GM12878 (cell line): Measurements from ENCODE around the gene CAPN1. TPM values are rescaled to one million over a fixed set of nuclear protein-coding genes. Genes with fewer than 3 reads are reported as not detected.

Experiments
- BCL11A ChIP-seq: IDR thresholded peaks from 2 replicates; pipeline ENCODE4 v1.6.1; 2011; ENCODE audit warnings: low read depth, low read length
- BRCA1 ChIP-seq: IDR thresholded peaks from 2 replicates; pipeline ENCODE4 v1.6.1; 2011; ENCODE audit warnings: low read depth, low read length, improper control_type of control experiment
- CBX3 ChIP-seq: fragments of 200-600 bp; sonication (generic); IDR thresholded peaks from 2 replicates; pipeline ENCODE4 v1.6.1; 2016; ENCODE audit warnings: low read depth, borderline replicate concordance
- CREM ChIP-seq: IDR thresholded peaks from 2 replicates; pipeline ENCODE4 v1.6.1; 2014; ENCODE audit warnings: antibody characterized with exemption, low read depth
- EGR1 ChIP-seq, 2 experiments: IDR thresholded peaks; 1 replicate in 1 of 2; 2 replicates in 1 of 2; pipeline ENCODE4 v1.6.1; 2011 to 2012; ENCODE audit warnings: low read depth in 2 of 2, low read length in 2 of 2, borderline replicate concordance in 1 of 2, mild to moderate bottlenecking in 1 of 2, moderate library complexity in 1 of 2
- HDAC2 ChIP-seq: fragments of 200-600 bp; sonication (generic); IDR thresholded peaks from 2 replicates; pipeline ENCODE4 v1.6.1; 2017
- MTA2 ChIP-seq: fragments of 450-650 bp; IDR thresholded peaks from 2 replicates; pipeline ENCODE4 v1.6.1; 2016; ENCODE audit warnings: low read depth, mild to moderate bottlenecking, moderate library complexity
- MYC ChIP-seq: IDR thresholded peaks from 2 replicates; pipeline ENCODE4 v1.6.1; 2011; ENCODE audit warnings: mild to moderate bottlenecking, low read length, moderate library complexity, inconsistent platforms; ENCODE audit not compliant: insufficient read depth, insufficient replicate concordance, insufficient read length, severe bottlenecking
- NFIC ChIP-seq: IDR thresholded peaks from 2 replicates; pipeline ENCODE4 v1.6.1; 2012; ENCODE audit warnings: low read depth, mild to moderate bottlenecking, inconsistent platforms, low read length, moderate library complexity
- NRF1 ChIP-seq: conservative IDR thresholded peaks from 2 replicates; pipeline ENCODE4 v1.6.1; 2011; ENCODE audit warnings: mild to moderate bottlenecking, low read depth, low read length, improper control_type of control experiment
- PAX8 ChIP-seq: fragments of 450-650 bp; IDR thresholded peaks from 2 replicates; pipeline ENCODE4 v1.6.1; 2017; ENCODE audit warnings: mild to moderate bottlenecking, moderate library complexity
- SMC3 ChIP-seq: IDR thresholded peaks from 2 replicates; pipeline ENCODE4 v1.6.1; 2011; ENCODE audit warnings: low read length, improper control_type of control experiment, borderline replicate concordance
- STAT1 ChIP-seq: fragments of 450-650 bp; conservative IDR thresholded peaks from 2 replicates; pipeline ENCODE4 v1.6.1; 2014; ENCODE audit warnings: antibody characterized with exemption, mild to moderate bottlenecking
- TAF1 ChIP-seq: IDR thresholded peaks from 2 replicates; pipeline ENCODE4 v1.6.1; 2011; ENCODE audit warnings: mild to moderate bottlenecking, low read depth, low read length, borderline replicate concordance
- ZNF217 ChIP-seq: fragments of 450-650 bp; IDR thresholded peaks from 2 replicates; pipeline ENCODE4 v1.6.1; 2017; ENCODE audit warnings: antibody characterized with exemption, mild to moderate bottlenecking
- ZNF274 ChIP-seq: IDR thresholded peaks from one replicate; pipeline ENCODE4 v1.8.0; 2011; ENCODE audit not compliant: insufficient read length, insufficient read depth
- polyA plus RNA-seq, 11 experiments: library from polyadenylated mRNA; depleted of rRNA in 4 of 11; unstranded in 6 of 11; stranded (reverse) in 5 of 11; fragments of >200 nt; fragmentation: Nextera tagmentation in 4 of 11; fragmentation: Illumina TruSeq in 1 of 11; extraction: Ambion mirVana in 4 of 11; extraction: Trizol in 1 of 11; gene quantifications; 1 replicate in 1 of 11; 2 replicates in 10 of 11; pipeline versions ENCODE4 v1.2.1 to v1.2.3, GENCODE V29; 2011 to 2016; ENCODE audit warnings: inconsistent platforms in 2 of 11, missing spikeins in 2 of 11, low read depth in 1 of 11
- total RNA-seq, 4 experiments: library from RNA; depleted of rRNA in 3 of 4; stranded (reverse); fragments of >200 nt in 3 of 4; fragmentation: Illumina TruSeq in 1 of 4; extraction: Trizol in 1 of 4; gene quantifications; 2 replicates each; pipeline versions ENCODE4 v1.2.1 to v1.2.3, GENCODE V29; 2013 to 2021
- TF ChIP-seq, protein P1 (sequence below): fragments of 450-650 bp; IDR thresholded peaks from 2 replicates; pipeline ENCODE4 v1.6.1; 2016; ENCODE audit warnings: mild to moderate bottlenecking, moderate library complexity, borderline replicate concordance
- TF ChIP-seq, protein P2 (sequence below): IDR thresholded peaks from 2 replicates; pipeline ENCODE4 v1.6.1; 2011; ENCODE audit warnings: borderline replicate concordance, low read depth, mild to moderate bottlenecking, moderate library complexity, mixed read lengths, low read length; ENCODE audit not compliant: insufficient read depth; ENCODE audit errors: extremely low read length
- TF ChIP-seq, protein P3 (sequence below): fragments of 450-650 bp; IDR thresholded peaks from 2 replicates; pipeline ENCODE4 v1.6.1; 2018; ENCODE audit warnings: borderline replicate concordance, mild to moderate bottlenecking; ENCODE audit not compliant: partially characterized antibody
- TF ChIP-seq, protein P4 (sequence below), 3 experiments: IDR thresholded peaks in 2 of 3; conservative IDR thresholded peaks in 1 of 3; 2 replicates each; pipeline ENCODE4 v1.5.1; 2011; ENCODE audit warnings: low read depth in 3 of 3, low read length in 3 of 3, mild to moderate bottlenecking in 3 of 3, control low read depth in 2 of 3, moderate library complexity in 2 of 3, inconsistent platforms in 1 of 3, mixed read lengths in 1 of 3; ENCODE audit not compliant: control insufficient read depth in 2 of 3, insufficient read depth in 1 of 3; ENCODE audit errors: extremely low read depth in 1 of 3

Gene CAPN1
- total and polyA plus RNA-seq, 10 of the 15 experiments (the other 5 are each of a cell fraction or from before 2014, with no cell fraction given) = 2.2 to 167 (median 77.3) TPM

DNA sequence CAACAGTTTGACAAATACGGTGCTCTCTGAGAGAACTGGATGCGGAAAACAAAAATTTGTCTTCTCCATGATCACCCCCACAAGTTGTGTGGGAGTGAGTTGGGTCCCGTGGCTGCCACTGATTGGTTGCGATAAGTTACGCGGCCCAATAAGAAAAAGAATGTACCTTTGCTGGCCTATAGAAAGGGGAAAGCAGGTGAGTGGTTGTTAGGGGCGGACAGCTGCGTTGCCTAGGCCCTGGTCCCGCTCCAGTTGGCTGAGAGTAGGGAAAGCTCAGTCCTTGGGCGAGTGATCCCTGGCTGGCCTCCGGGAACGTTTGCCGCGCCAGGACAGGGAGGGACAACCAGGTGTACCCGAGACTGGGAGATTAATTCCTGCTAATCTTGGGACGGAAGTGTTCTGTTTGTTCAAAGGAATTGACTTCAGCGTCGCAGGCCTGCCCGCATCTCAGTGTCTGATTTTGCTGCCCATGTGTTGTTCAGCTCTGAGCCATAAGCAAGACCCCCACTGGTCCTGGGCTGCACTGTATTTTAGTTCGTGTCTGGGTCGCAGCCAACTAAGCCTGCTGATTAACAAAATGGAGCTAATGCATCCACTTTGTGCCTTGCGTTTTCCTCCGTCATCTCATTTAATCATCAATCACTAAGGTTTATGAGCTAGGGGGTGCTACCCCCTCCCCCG, 46.6 kb upstream of the CAPN1 start (continued):
- TF ChIP-seq, protein P1, sequence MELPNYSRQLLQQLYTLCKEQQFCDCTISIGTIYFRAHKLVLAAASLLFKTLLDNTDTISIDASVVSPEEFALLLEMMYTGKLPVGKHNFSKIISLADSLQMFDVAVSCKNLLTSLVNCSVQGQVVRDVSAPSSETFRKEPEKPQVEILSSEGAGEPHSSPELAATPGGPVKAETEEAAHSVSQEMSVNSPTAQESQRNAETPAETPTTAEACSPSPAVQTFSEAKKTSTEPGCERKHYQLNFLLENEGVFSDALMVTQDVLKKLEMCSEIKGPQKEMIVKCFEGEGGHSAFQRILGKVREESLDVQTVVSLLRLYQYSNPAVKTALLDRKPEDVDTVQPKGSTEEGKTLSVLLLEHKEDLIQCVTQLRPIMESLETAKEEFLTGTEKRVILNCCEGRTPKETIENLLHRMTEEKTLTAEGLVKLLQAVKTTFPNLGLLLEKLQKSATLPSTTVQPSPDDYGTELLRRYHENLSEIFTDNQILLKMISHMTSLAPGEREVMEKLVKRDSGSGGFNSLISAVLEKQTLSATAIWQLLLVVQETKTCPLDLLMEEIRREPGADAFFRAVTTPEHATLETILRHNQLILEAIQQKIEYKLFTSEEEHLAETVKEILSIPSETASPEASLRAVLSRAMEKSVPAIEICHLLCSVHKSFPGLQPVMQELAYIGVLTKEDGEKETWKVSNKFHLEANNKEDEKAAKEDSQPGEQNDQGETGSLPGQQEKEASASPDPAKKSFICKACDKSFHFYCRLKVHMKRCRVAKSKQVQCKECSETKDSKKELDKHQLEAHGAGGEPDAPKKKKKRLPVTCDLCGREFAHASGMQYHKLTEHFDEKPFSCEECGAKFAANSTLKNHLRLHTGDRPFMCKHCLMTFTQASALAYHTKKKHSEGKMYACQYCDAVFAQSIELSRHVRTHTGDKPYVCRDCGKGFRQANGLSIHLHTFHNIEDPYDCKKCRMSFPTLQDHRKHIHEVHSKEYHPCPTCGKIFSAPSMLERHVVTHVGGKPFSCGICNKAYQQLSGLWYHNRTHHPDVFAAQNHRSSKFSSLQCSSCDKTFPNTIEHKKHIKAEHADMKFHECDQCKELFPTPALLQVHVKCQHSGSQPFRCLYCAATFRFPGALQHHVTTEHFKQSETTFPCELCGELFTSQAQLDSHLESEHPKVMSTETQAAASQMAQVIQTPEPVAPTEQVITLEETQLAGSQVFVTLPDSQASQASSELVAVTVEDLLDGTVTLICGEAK = no peak
- TF ChIP-seq TAF1 (no peak; the same call in 1 of the 2 replicates), NFIC (no peak), HDAC2 (no peak), ZNF217 (no peak), BRCA1 (no peak), CBX3 (no peak), STAT1 (no peak), BCL11A (no peak), SMC3 (0 out of 2 replicates have a peak, but pooled peaks have one; percentile 12), EGR1 (IDR thresholded peaks at IDR 0.05; ENCODE audit: borderline replicate concordance in 1 of 2, low read depth in 2 of 2, low read length in 2 of 2) (no peak), PAX8 (no peak), ZNF274 (no peak), CREM (peak; percentile 6; the same call in 1 of the 2 replicates), MTA2 (no peak), NRF1 (peak; percentile 19; the same call in 1 of the 2 replicates), MYC (no peak)
- TF ChIP-seq, protein P2, sequence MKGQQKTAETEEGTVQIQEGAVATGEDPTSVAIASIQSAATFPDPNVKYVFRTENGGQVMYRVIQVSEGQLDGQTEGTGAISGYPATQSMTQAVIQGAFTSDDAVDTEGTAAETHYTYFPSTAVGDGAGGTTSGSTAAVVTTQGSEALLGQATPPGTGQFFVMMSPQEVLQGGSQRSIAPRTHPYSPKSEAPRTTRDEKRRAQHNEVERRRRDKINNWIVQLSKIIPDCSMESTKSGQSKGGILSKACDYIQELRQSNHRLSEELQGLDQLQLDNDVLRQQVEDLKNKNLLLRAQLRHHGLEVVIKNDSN = no peak
- TF ChIP-seq, protein P3, sequence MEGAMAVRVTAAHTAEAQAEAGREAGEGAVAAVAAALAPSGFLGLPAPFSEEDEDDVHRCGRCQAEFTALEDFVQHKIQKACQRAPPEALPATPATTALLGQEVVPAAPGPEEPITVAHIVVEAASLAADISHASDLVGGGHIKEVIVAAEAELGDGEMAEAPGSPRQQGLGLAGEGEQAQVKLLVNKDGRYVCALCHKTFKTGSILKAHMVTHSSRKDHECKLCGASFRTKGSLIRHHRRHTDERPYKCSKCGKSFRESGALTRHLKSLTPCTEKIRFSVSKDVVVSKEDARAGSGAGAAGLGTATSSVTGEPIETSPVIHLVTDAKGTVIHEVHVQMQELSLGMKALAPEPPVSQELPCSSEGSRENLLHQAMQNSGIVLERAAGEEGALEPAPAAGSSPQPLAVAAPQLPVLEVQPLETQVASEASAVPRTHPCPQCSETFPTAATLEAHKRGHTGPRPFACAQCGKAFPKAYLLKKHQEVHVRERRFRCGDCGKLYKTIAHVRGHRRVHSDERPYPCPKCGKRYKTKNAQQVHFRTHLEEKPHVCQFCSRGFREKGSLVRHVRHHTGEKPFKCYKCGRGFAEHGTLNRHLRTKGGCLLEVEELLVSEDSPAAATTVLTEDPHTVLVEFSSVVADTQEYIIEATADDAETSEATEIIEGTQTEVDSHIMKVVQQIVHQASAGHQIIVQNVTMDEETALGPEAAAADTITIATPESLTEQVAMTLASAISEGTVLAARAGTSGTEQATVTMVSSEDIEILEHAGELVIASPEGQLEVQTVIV = no peak
- TF ChIP-seq, protein P4, sequence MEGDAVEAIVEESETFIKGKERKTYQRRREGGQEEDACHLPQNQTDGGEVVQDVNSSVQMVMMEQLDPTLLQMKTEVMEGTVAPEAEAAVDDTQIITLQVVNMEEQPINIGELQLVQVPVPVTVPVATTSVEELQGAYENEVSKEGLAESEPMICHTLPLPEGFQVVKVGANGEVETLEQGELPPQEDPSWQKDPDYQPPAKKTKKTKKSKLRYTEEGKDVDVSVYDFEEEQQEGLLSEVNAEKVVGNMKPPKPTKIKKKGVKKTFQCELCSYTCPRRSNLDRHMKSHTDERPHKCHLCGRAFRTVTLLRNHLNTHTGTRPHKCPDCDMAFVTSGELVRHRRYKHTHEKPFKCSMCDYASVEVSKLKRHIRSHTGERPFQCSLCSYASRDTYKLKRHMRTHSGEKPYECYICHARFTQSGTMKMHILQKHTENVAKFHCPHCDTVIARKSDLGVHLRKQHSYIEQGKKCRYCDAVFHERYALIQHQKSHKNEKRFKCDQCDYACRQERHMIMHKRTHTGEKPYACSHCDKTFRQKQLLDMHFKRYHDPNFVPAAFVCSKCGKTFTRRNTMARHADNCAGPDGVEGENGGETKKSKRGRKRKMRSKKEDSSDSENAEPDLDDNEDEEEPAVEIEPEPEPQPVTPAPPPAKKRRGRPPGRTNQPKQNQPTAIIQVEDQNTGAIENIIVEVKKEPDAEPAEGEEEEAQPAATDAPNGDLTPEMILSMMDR (IDR thresholded peaks at IDR 0.05 in 2 of 3, conservative IDR thresholded peaks at IDR 0.05 in 1 of 3; ENCODE audit: control insufficient read depth in 2 of 3, extremely low read depth in 1 of 3, insufficient read depth in 1 of 3, low read depth in 3 of 3, low read length in 3 of 3) = no peak
